Smooth muscle cell (in vitro differentiated cells): Measurements from ENCODE around the gene CFAP74. TPM values are rescaled to one million over a fixed set of nuclear protein-coding genes. Genes with fewer than 3 reads are reported as not detected.

Experiments used
- DNase-seq: peaks from one replicate; lab custom pipeline; 2025; ENCODE audit not compliant: unreplicated experiment; lab: John Stamatoyannopoulos, UW
- H2AFZ ChIP-seq: fragments of 200-600 bp; sonication (generic); 2 replicates; pipeline ENCODE4 v1.6.0; 2016; ENCODE audit warnings: antibody characterized with exemption, low read depth, mild to moderate bottlenecking
- H3F3A ChIP-seq: fragments of 200-600 bp; sonication (generic); 2 replicates; pipeline ENCODE4 v1.6.0; 2017; ENCODE audit warnings: antibody characterized with exemption, low read depth
- H3K27ac ChIP-seq: fragments of 200-600 bp; sonication (generic); 2 replicates; pipeline ENCODE4 v1.5.1; 2016; ENCODE audit warnings: low read depth, mild to moderate bottlenecking
- H3K27me3 ChIP-seq: fragments of 200-600 bp; sonication (generic); 2 replicates; pipeline ENCODE4 v1.6.1; 2016; ENCODE audit warnings: low read depth, mild to moderate bottlenecking
- H3K36me3 ChIP-seq: fragments of 200-600 bp; sonication (generic); 2 replicates; pipeline ENCODE4 v1.5.1; 2016; ENCODE audit warnings: low read depth
- H3K4me1 ChIP-seq: fragments of 200-600 bp; sonication (generic); 2 replicates; pipeline ENCODE4 v1.5.1; 2016; ENCODE audit warnings: low read depth
- H3K4me2 ChIP-seq: fragments of 200-600 bp; sonication (generic); 2 replicates; pipeline ENCODE4 v1.6.0; 2016; ENCODE audit warnings: mild to moderate bottlenecking
- H3K4me3 ChIP-seq: fragments of 200-600 bp; sonication (generic); 2 replicates; pipeline ENCODE4 v1.5.1; 2016; ENCODE audit warnings: mild to moderate bottlenecking
- H3K79me2 ChIP-seq: fragments of 200-600 bp; sonication (generic); 2 replicates; pipeline ENCODE4 v1.6.0; 2016; ENCODE audit warnings: low read depth, mild to moderate bottlenecking
- H3K9ac ChIP-seq: fragments of 200-600 bp; sonication (generic); 2 replicates; pipeline ENCODE4 v1.6.0; 2016; ENCODE audit warnings: low read depth
- H3K9me3 ChIP-seq: fragments of 200-600 bp; sonication (generic); replicated peaks from 2 replicates; pipeline ENCODE4 v1.5.1; 2016; ENCODE audit warnings: low read depth
- H4K20me1 ChIP-seq: fragments of 200-600 bp; sonication (generic); 2 replicates; pipeline ENCODE4 v1.6.0; 2016; ENCODE audit warnings: low read depth
- WGBS: methylation state at CpG from one replicate; pipeline ENCODE4 v1.1.7; 2016; ENCODE audit warnings: low lambda C conversion rate; 5-methylcytosine and 5-hydroxymethylcytosine counted together
- polyA plus RNA-seq: library from polyadenylated mRNA; unstranded; fragments of >200 nt; fragmentation: Nextera tagmentation; extraction: Ambion mirVana; gene quantifications from 2 replicates; pipeline ENCODE4 v1.2.1, GENCODE V29; 2016
- total RNA-seq: library from RNA; depleted of rRNA; stranded (reverse); fragments of >200 nt; gene quantifications from 2 replicates; pipeline ENCODE4 v1.2.3, GENCODE V29; 2014
- TF ChIP-seq, protein P1 (sequence below): fragments of 200-600 bp; sonication (generic); IDR thresholded peaks from 2 replicates; pipeline ENCODE4 v1.5.1; 2017; ENCODE audit warnings: borderline replicate concordance, mild to moderate bottlenecking, antibody characterized with exemption; ENCODE audit not compliant: insufficient read depth, poor library complexity, severe bottlenecking

Gene CFAP74
- total and polyA plus RNA-seq, 2 experiments from 2014 or later: not detected

DNA sequence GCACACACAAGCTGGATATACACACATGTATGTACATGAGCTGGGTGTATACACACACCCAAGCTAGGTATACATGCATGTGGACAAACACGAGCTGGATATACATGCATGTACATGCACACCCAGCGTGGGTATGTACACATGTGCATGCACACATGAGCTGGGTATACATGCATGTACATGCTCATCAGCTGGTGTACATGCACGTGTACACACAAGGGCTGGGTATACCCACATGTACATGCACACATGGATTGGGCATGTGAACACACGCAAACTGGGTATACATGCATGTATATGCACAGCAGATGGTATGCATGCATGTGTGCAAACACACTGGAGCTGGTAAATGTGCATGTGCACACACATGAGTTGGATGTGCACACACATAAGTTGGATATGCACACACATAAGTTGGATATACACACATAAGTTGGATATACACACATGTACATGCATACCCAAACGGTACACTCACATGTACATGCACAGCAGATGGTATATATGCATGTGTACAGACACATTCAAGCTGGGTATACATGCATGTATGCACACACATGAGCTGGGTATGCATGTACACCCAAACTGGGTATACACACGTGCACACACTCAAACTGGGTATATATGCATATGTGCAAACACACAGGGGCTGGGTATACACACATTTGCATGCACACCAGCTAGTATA, 105.2 kb downstream of the CFAP74 start:
- H3K36me3 ChIP-seq: no peaks in the 10 kb centered on the region

DNA sequence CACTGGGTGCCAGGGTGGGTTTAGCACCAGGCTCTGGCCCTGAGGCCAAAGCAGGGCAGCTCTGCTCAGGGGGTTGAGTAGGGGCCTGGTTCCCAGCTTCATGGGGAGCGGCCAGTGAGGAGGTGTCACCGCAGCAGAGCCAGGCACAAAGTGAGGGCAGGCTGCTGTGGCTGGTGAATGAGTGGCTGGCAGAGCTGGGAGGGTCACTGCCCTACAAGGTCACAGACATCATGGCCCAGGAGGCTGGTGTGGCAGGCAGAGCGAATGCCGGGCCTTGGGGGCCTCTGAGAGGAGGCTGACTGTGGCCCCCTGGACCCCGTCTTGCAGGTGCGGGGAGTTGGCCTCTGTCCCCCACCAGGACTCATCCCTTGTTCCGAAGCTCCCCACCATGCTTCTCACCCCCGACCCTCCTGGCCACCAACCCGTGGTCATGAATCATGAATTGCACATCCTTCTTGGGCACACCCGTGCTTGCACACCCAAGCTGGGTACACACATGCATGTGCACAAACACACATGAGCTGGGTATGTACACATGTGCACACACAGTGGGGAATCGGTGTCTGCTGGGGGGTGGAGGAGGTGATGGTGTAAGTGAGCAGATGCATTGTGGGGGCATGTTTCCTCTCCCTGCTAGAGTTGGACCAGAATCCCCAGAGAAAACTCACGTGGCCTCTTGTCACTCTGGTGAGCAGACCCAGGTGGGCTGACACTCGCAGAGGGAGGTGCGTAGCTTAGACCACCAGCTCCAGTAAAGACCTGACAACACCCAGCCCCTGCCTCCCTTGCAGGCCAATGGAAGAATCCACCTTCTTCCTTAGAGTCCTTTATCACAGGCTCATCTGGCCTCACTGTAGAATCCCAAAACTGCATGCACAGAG, 107.9 kb downstream of the CFAP74 start:
- no peak overlapping the region for H3K27ac ChIP-seq
- DNase-seq: no peak
- H3K27me3 ChIP-seq: no peaks in the 10 kb centered on the region
- H3K36me3 ChIP-seq: no peaks in the 10 kb centered on the region
- H3K4me2 ChIP-seq: no peak overlapping the region
- H3K9me3 ChIP-seq: no peaks in the 10 kb centered on the region
- H3K4me3 ChIP-seq: no peak overlapping the region
- no peaks in the 10 kb centered on the region for H3F3A ChIP-seq
- WGBS: 92% methylated on average over 12 of the region's 14 CpGs
- H3K4me1 ChIP-seq: peaks cover 12% of the 10 kb centered on the region
- H3K79me2 ChIP-seq: no peaks in the 10 kb centered on the region
- no peak overlapping the region for H2AFZ ChIP-seq
- H3K9ac ChIP-seq: no peak overlapping the region
- H4K20me1 ChIP-seq: no peaks in the 10 kb centered on the region
- TF ChIP-seq, protein P1, sequence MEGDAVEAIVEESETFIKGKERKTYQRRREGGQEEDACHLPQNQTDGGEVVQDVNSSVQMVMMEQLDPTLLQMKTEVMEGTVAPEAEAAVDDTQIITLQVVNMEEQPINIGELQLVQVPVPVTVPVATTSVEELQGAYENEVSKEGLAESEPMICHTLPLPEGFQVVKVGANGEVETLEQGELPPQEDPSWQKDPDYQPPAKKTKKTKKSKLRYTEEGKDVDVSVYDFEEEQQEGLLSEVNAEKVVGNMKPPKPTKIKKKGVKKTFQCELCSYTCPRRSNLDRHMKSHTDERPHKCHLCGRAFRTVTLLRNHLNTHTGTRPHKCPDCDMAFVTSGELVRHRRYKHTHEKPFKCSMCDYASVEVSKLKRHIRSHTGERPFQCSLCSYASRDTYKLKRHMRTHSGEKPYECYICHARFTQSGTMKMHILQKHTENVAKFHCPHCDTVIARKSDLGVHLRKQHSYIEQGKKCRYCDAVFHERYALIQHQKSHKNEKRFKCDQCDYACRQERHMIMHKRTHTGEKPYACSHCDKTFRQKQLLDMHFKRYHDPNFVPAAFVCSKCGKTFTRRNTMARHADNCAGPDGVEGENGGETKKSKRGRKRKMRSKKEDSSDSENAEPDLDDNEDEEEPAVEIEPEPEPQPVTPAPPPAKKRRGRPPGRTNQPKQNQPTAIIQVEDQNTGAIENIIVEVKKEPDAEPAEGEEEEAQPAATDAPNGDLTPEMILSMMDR: no peak

More for the DNA sequence above, 105.2 kb downstream of the CFAP74 start:
- no peak for DNase-seq
- Histone ChIP-seq H4K20me1 (no peaks in the 10 kb centered on the region), H3K9ac (no peak overlapping the region), H3K4me1 (peaks cover 12% of the 10 kb centered on the region), H2AFZ (no peak overlapping the region), H3K4me3 (no peak overlapping the region), H3K9me3 (no peaks in the 10 kb centered on the region), H3K27me3 (no peaks in the 10 kb centered on the region), H3F3A (no peaks in the 10 kb centered on the region), H3K4me2 (no peak overlapping the region), H3K27ac (no peak overlapping the region), H3K79me2 (no peaks in the 10 kb centered on the region)
- TF ChIP-seq, protein P1: no peak
- WGBS: 89% methylated on average over 6 of the region's 6 CpGs

DNA sequence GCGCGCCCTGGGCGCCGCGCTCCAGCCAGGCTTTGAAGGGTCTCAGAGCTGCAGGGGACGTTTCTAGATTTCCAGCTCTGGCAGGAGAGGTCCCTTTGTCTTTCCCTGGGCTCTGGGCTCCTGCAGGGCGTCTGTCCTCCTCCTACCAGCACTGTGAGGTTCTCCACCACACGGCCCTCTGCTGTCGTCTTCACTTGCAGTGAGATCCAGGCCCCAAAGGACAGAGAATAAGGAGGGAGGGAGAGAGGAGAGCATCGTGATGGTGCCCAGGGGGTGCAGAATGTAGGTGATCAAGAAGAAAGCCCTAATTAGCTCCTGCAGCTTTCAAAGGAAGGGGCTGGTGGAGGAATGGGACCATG, 108.5 kb downstream of the CFAP74 start:
- no peak for DNase-seq
- Histone ChIP-seq H3K4me3 (no peak overlapping the region), H2AFZ (no peak overlapping the region), H3F3A (no peaks in the 10 kb centered on the region), H3K27me3 (no peaks in the 10 kb centered on the region), H3K4me1 (peaks cover 12% of the 10 kb centered on the region), H3K36me3 (no peaks in the 10 kb centered on the region), H3K79me2 (peaks cover 5% of the 10 kb centered on the region), H3K9me3 (no peaks in the 10 kb centered on the region), H4K20me1 (peaks cover under 1% of the 10 kb centered on the region), H3K4me2 (no peak overlapping the region), H3K9ac (no peak overlapping the region), H3K27ac (no peak overlapping the region)
- WGBS: 73% methylated on average over 10 of the region's 10 CpGs
- TF ChIP-seq, protein P1: no peak
